ENCODE measurements around the gene OCIAD1.

DNA sequence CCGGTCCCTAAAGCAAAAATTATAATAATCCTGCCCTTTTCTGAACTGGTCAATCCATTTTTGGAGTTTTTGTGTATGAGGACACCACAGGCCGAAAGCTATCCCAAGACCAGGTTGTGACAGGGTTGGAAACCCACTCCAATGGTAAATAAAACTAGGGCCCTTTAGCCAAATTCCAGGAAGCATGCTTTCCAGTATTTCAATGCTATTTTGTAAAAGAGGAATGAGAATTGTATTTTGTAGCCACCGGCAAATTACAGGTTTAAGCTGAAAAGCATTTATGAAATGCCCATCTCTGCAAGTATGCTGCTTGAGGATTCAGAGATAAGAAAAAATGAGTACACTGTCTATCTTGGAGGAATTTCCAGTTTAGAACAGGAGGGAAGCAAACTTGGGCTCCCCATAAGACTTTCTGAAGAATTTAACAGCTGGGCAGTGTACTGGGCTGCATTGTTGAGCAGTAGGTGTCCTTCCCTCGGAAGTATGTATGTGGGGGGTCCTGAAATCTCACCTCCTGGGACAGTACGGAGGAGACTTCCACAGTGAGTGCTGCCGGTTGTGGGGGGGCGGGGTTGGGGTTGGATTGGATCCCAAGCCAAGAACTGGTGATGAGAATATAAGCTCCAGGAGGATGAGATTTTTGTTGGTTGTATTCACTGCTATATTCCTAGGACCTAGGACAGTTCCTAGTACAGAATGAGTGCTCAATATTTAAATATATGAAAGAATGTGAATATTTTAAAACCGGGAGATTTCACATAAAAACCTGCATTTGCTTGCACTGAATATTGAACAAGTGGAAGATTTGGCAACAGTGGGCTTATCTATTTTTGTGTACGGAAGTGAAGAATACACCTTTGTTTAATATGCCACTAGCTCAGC lies 48.9 kb downstream of the OCIAD1 start:
- TF ChIP-seq POLR2A (IDR thresholded peaks at IDR 0.05; ENCODE audit: low read depth), result no peak
- no peak for TF ChIP-seq CTCF (IDR thresholded peaks at IDR 0.05)
- TF ChIP-seq POLR2AphosphoS5 (IDR thresholded peaks at IDR 0.05), result no peak
- no peak for TF ChIP-seq EP300 (IDR thresholded peaks at IDR 0.05)
